ENCODE results near the gene ZSWIM7. TPM values are rescaled to one million over a fixed set of nuclear protein-coding genes. Genes with fewer than 3 reads are reported as not detected.
"Not testable (repeated sequence)": the region's sequence is repeated elsewhere in the genome, so short reads cannot be mapped to it uniquely, and the experiment has no call there.

Gene ZSWIM7
- total RNA-seq, 1 experiment from 2014 or later: 37.8 TPM

- Mint-ChIP-seq H3K4me3 (no peak overlapping the region), H3K9me3 (peaks cover 6 to 8% of the 10 kb centered on the region in 2 experiments; a peak in 4 of 5 replicates), H3K36me3 (ENCODE audit: insufficient read depth in 1 of 3, low read depth in 3 of 3) (peaks cover 39 to 74% (median 73%) of the 10 kb centered on the region in 3 experiments), H3K27me3 (ENCODE audit: low read depth) (no peaks in the 10 kb centered on the region), H3K27ac (0 out of 7 replicates have a peak overlapping the region, but pooled peaks of 1 of the 3 experiments have one; percentile 64), H3K4me1 (peaks cover 7 to 12% of the 10 kb centered on the region in 2 experiments)
- H3K18ac ChIP-seq (ENCODE audit: insufficient read length, low read depth, low read length): no peak overlapping the region
- H3T11ph ChIP-seq (ENCODE audit: low read length): no peak overlapping the region
- H2BK5ac ChIP-seq (ENCODE audit: insufficient read length, low read length): no peak overlapping the region
- no peaks in the 10 kb centered on the region; the same call in 1 of the 2 replicates for H3K4me1 ChIP-seq (ENCODE audit: insufficient read depth, low read length)
- H2BK120ac ChIP-seq (ENCODE audit: low read depth, low read length, poor library complexity, severe bottlenecking): no peak overlapping the region
- H2AK5ac ChIP-seq (ENCODE audit: insufficient read length, low read length): no peak overlapping the region
- H3K9me3 ChIP-seq (ENCODE audit: control insufficient read depth, low read depth, low read length): peaks cover 5% of the 10 kb centered on the region
- H3K79me2 ChIP-seq (ENCODE audit: insufficient read depth, low read length): no peaks in the 10 kb centered on the region
- no peak overlapping the region for H3K4me2 ChIP-seq (ENCODE audit: insufficient read depth, insufficient read length, low read length)
- H3K23ac ChIP-seq (ENCODE audit: insufficient read length, low read depth, low read length): no peak overlapping the region
- H4K20me1 ChIP-seq (ENCODE audit: control insufficient read depth, insufficient read depth, insufficient read length): no peaks in the 10 kb centered on the region
- H3K23me2 ChIP-seq (ENCODE audit: insufficient read length, low read depth, low read length, poor library complexity, severe bottlenecking): no peaks in the 10 kb centered on the region
- H3K79me1 ChIP-seq (ENCODE audit: insufficient read depth, low read depth, low read length, poor library complexity, severe bottlenecking): no peaks in the 10 kb centered on the region
- no peak overlapping the region for H2BK15ac ChIP-seq (ENCODE audit: low read depth, low read length)
- no peak overlapping the region for H2AFZ ChIP-seq (ENCODE audit: low read length)
- H2BK20ac ChIP-seq (ENCODE audit: low read depth, low read length, poor library complexity, severe bottlenecking): no peak overlapping the region
- no CpG with 5 or more reads among the region's 2 CpGs for WGBS (ENCODE audit: extremely low coverage, insufficient read length, low lambda C conversion rate)
- no peaks in the 10 kb centered on the region for H3K27me3 ChIP-seq (ENCODE audit: insufficient read depth, low read length)
- no peak overlapping the region for H2BK12ac ChIP-seq (ENCODE audit: insufficient read length, low read depth, low read length)
- no peak overlapping the region for H3K27ac ChIP-seq (ENCODE audit: insufficient read length, low read depth, low read length)
- no peak for DNase-seq
- no peak overlapping the region for H3K14ac ChIP-seq (ENCODE audit: insufficient read depth, low read length)
- H3K9ac ChIP-seq (ENCODE audit: extremely low read depth, insufficient read length, low read length): no peak overlapping the region
- no peak overlapping the region for H3K56ac ChIP-seq (ENCODE audit: insufficient read length, low read depth, low read length)
- no peak overlapping the region for H4K8ac ChIP-seq (replicated peaks; ENCODE audit: insufficient read length, low read depth, low read length)
- no peak overlapping the region for H4K91ac ChIP-seq (ENCODE audit: insufficient read length, low read depth, low read length)
- no peak for TF ChIP-seq CTCF (conservative IDR thresholded peaks at IDR 0.05)
- H3K4ac ChIP-seq (ENCODE audit: low read depth, low read length): no peak overlapping the region
- H4K5ac ChIP-seq (ENCODE audit: insufficient read length, low read depth, low read length): no peak overlapping the region
Observed at GRCh38 chr17:15981208-15981607, 18.3 kb downstream of the ZSWIM7 start.

GRCh38 chr17:15979013-15979412 lies 20.5 kb downstream of the ZSWIM7 start:
- not testable (repeated sequence) for H3K4me2 ChIP-seq (ENCODE audit: insufficient read depth, insufficient read length, low read length); H2BK5ac ChIP-seq (ENCODE audit: insufficient read length, low read length); H3K18ac ChIP-seq (ENCODE audit: insufficient read length, low read depth, low read length); H3K27ac ChIP-seq (ENCODE audit: insufficient read length, low read depth, low read length); H2BK12ac ChIP-seq (ENCODE audit: insufficient read length, low read depth, low read length); H3K27me3 ChIP-seq (ENCODE audit: insufficient read depth, low read length); H2AFZ ChIP-seq (ENCODE audit: low read length); H3K27me3 Mint-ChIP-seq (ENCODE audit: low read depth); H3K79me1 ChIP-seq (ENCODE audit: insufficient read depth, low read depth, low read length, poor library complexity, severe bottlenecking); H3K4me3 Mint-ChIP-seq; H2AK5ac ChIP-seq (ENCODE audit: insufficient read length, low read length); H3K9me3 ChIP-seq (ENCODE audit: control insufficient read depth, low read depth, low read length); H4K20me1 ChIP-seq (ENCODE audit: control insufficient read depth, insufficient read depth, insufficient read length); H4K91ac ChIP-seq (ENCODE audit: insufficient read length, low read depth, low read length); H3K9me3 Mint-ChIP-seq; H2BK20ac ChIP-seq (ENCODE audit: low read depth, low read length, poor library complexity, severe bottlenecking); H2BK15ac ChIP-seq (ENCODE audit: low read depth, low read length); H3K79me2 ChIP-seq (ENCODE audit: insufficient read depth, low read length); H4K5ac ChIP-seq (ENCODE audit: insufficient read length, low read depth, low read length); H3K14ac ChIP-seq (ENCODE audit: insufficient read depth, low read length); H3K4ac ChIP-seq (ENCODE audit: low read depth, low read length); H3K23me2 ChIP-seq (ENCODE audit: insufficient read length, low read depth, low read length, poor library complexity, severe bottlenecking); H3K23ac ChIP-seq (ENCODE audit: insufficient read length, low read depth, low read length); H3K9ac ChIP-seq (ENCODE audit: extremely low read depth, insufficient read length, low read length); H3K4me1 ChIP-seq (ENCODE audit: insufficient read depth, low read length); DNase-seq; H3K56ac ChIP-seq (ENCODE audit: insufficient read length, low read depth, low read length); H3K27ac Mint-ChIP-seq; H3T11ph ChIP-seq (ENCODE audit: low read length); H4K8ac ChIP-seq (replicated peaks; ENCODE audit: insufficient read length, low read depth, low read length); H2BK120ac ChIP-seq (ENCODE audit: low read depth, low read length, poor library complexity, severe bottlenecking)
- no CpG with 5 or more reads among the region's 4 CpGs for WGBS (ENCODE audit: extremely low coverage, insufficient read length, low lambda C conversion rate)
- H3K36me3 Mint-ChIP-seq (ENCODE audit: insufficient read depth in 1 of 3, low read depth in 3 of 3): peaks cover 41 to 71% (median 66%) of the 10 kb centered on the region in 3 experiments
- H3K4me1 Mint-ChIP-seq: peaks cover 7 to 12% of the 10 kb centered on the region in 2 experiments
